Measurements from ENCODE around the gene ZFHX2. TPM values are rescaled to one million over a fixed set of nuclear protein-coding genes. Genes with fewer than 3 reads are reported as not detected.
A peak's percentile ranks its signal among the peaks of the same experiment; 100 is the strongest.

The ZFHX2 gene
- total and polyA plus RNA-seq, 2 of the 13 experiments (the other 11 are each of a cell fraction or from before 2014, with no cell fraction given) = 0.17 to 0.44 TPM

GRCh38 chr14:23478109-23478759 is 73.3 kb downstream of the ZFHX2 start (continued):
- TF ChIP-seq RXRB (CRISPR knock-in tag; IDR thresholded peaks at IDR 0.05; ENCODE audit: borderline replicate concordance) = peak; percentile 44; the same call in 1 of the 2 replicates
- peak; percentile 91 for TF ChIP-seq CTCF (CRISPR knock-in tag; IDR thresholded peaks at IDR 0.05)
- TF ChIP-seq GFI1 (CRISPR knock-in tag; IDR thresholded peaks at IDR 0.05; ENCODE audit: borderline replicate concordance) = 0 out of 2 replicates have a peak, but pooled peaks have one; percentile 20
- no peak for TF ChIP-seq SP5 (CRISPR knock-in tag; IDR thresholded peaks at IDR 0.05; ENCODE audit: borderline replicate concordance, low read depth)
- 0 out of 2 replicates have a peak, but pooled peaks have one; percentile 2 for TF ChIP-seq CREBL2 (CRISPR knock-in tag; IDR thresholded peaks at IDR 0.05; ENCODE audit: borderline replicate concordance)
- no peak for TF ChIP-seq FOXA1 (IDR thresholded peaks at IDR 0.05)
- TF ChIP-seq FOXA1 (CRISPR knock-in tag; IDR thresholded peaks at IDR 0.05) = 0 out of 2 replicates have a peak, but pooled peaks have one; percentile 18
- TF ChIP-seq PATZ1 (CRISPR knock-in tag; IDR thresholded peaks at IDR 0.05) = peak; percentile 38; the same call in 1 of the 2 replicates
- TF ChIP-seq ZNF205 (CRISPR knock-in tag; IDR thresholded peaks at IDR 0.05) = peak; percentile 45; the same call in 1 of the 2 replicates
- peak; percentile 40; the same call in 1 of the 2 replicates for TF ChIP-seq CREB1 (IDR thresholded peaks at IDR 0.05)
- TF ChIP-seq CREB1 (CRISPR knock-in tag; IDR thresholded peaks at IDR 0.05) = no peak; the same call in 1 of the 2 replicates
- peak; percentile 46; the same call in 1 of the 2 replicates for TF ChIP-seq MIER3 (CRISPR knock-in tag; IDR thresholded peaks at IDR 0.05; ENCODE audit: borderline replicate concordance)
- TF ChIP-seq STAG1 (CRISPR knock-in tag; IDR thresholded peaks at IDR 0.05) = peak; percentile 93
- peak; percentile 27; the same call in 1 of the 2 replicates for TF ChIP-seq ARID5B (CRISPR knock-in tag; IDR thresholded peaks at IDR 0.05)
- 0 out of 2 replicates have a peak, but pooled peaks have one; percentile 47 for TF ChIP-seq SIN3B (IDR thresholded peaks at IDR 0.05; ENCODE audit: low read length)
- TF ChIP-seq SMC3 (IDR thresholded peaks at IDR 0.05; ENCODE audit: low read length) = peak; percentile 96
- peak; percentile 73; the same call in 1 of the 2 replicates for TF ChIP-seq MIER2 (CRISPR knock-in tag; IDR thresholded peaks at IDR 0.05)
- no peak for TF ChIP-seq LCORL (IDR thresholded peaks at IDR 0.05)
- TF ChIP-seq LCORL (CRISPR knock-in tag; IDR thresholded peaks at IDR 0.05) = peak; percentile 52; the same call in 1 of the 2 replicates
- no peak for TF ChIP-seq EEA1 (CRISPR knock-in tag; IDR thresholded peaks at IDR 0.05; ENCODE audit: borderline replicate concordance)
- peak; percentile 95 for TF ChIP-seq ARID3A (IDR thresholded peaks at IDR 0.05; ENCODE audit: low read depth, low read length)

All from HepG2 (cell line).